Lung (tissue), 12 donors: ENCODE results near the gene SPAG6. TPM values are rescaled to one million over a fixed set of nuclear protein-coding genes. Genes with fewer than 3 reads are reported as not detected.
"Not testable (repeated sequence)": the region's sequence is repeated elsewhere in the genome, so short reads cannot be mapped to it uniquely, and the experiment has no call there.

ENCODE experiments used
- ATAC-seq: fragments of 200-7000 bp; cut with Tn5 transposase; one replicate; pipeline ENCODE4 v1.9.1; 2020; ENCODE audit warnings: moderate number of reproducible peaks; ENCODE audit not compliant: insufficient read depth, low FRiP score
- DNase-seq, 3 donors: peaks; one replicate each; pipeline ENCODE4 v3.0.0-alpha.2; 2013 to 2017
- H3K27ac ChIP-seq, 2 donors: one replicate each; pipeline ENCODE4 v1.5.1; 2013; ENCODE audit warnings: mild to moderate bottlenecking in 2 of 2, moderate library complexity in 2 of 2, control low read depth in 1 of 2, inconsistent platforms in 1 of 2, low read depth in 1 of 2, low read length in 1 of 2
- H3K27me3 ChIP-seq, 3 donors: one replicate each; pipeline ENCODE4 v1.5.1; 2013; ENCODE audit warnings: low read length in 2 of 3; ENCODE audit not compliant: control insufficient read depth in 3 of 3, insufficient read depth in 3 of 3
- H3K36me3 ChIP-seq, 4 donors: one replicate each; pipeline ENCODE4 v1.5.1; 2013; ENCODE audit warnings: low read length in 4 of 4, mild to moderate bottlenecking in 1 of 4, moderate library complexity in 1 of 4; ENCODE audit not compliant: control insufficient read depth in 4 of 4, insufficient read depth in 4 of 4
- H3K4me1 ChIP-seq, 5 donors: one replicate each; pipeline ENCODE4 v1.5.1; 2013; ENCODE audit warnings: low read length in 5 of 5, mild to moderate bottlenecking in 2 of 5, moderate library complexity in 1 of 5; ENCODE audit not compliant: control insufficient read depth in 5 of 5, insufficient read depth in 5 of 5
- H3K4me3 ChIP-seq: one replicate; pipeline ENCODE4 v1.5.1; 2013; ENCODE audit warnings: mild to moderate bottlenecking, control low read depth, moderate library complexity
- H3K9ac ChIP-seq, 2 donors: one replicate each; pipeline ENCODE4 v1.5.1; 2013; ENCODE audit warnings: low read length in 2 of 2, control low read depth in 1 of 2; ENCODE audit not compliant: insufficient read depth in 1 of 2
- H3K9me3 ChIP-seq, 4 donors: one replicate each; pipeline ENCODE4 v1.5.1; 2013; ENCODE audit warnings: low read length in 3 of 4, mild to moderate bottlenecking in 1 of 4, moderate library complexity in 1 of 4; ENCODE audit not compliant: control insufficient read depth in 4 of 4, insufficient read depth in 3 of 4
- CTCF ChIP-seq: IDR thresholded peaks from 2 replicates; pipeline ENCODE4 v1.5.1; 2012; ENCODE audit warnings: mild to moderate bottlenecking; ENCODE audit errors: control extremely low read depth, extremely low read depth
- WGBS, 2 donors: extraction: QIAGEN DNeasy Blood & Tissue Kit; methylation state at CpG; one replicate each; pipeline ENCODE4 v1.1.7; 2013; 5-methylcytosine and 5-hydroxymethylcytosine counted together
- polyA plus RNA-seq, 2 donors: library from polyadenylated mRNA; stranded (reverse); fragments of 200-250 nt; gene quantifications; one replicate each; pipeline ENCODE4 v1.2.1, GENCODE V29; 2013
- total RNA-seq, 2 donors: library from RNA; depleted of rRNA in 1 of 2; stranded (reverse); fragments of >200 nt in 1 of 2; gene quantifications; one replicate each; pipeline ENCODE4 v1.2.1, GENCODE V29; 2014 to 2021
- donor health status: control.
- donor health status: control.
- donor health status: Bipolar disorder and iron deficiency.
- donor health status: healthy.
- donor health status: DM: yes; HTN: yes; CAD: no.

Gene SPAG6
- total and polyA plus RNA-seq, 4 donors = 12.2 to 40.1 (median 23.6) TPM

- Histone ChIP-seq H3K9me3 (no peaks in the 10 kb centered on the region), H3K4me3 (no peak overlapping the region), H3K4me1 (no peaks in the 10 kb centered on the region), H3K36me3 (no peaks in the 10 kb centered on the region), H3K27me3 (no peaks in the 10 kb centered on the region), H3K9ac (no peak overlapping the region), H3K27ac (no peak overlapping the region)
- no peak for DNase-seq
- no peak for TF ChIP-seq CTCF
- ATAC-seq = no peak
- WGBS, 2 donors = 77 to 93% methylated on average over 2 of the region's 2 CpGs
Observed at GRCh38 chr10:22305721-22306120, 39.6 kb upstream of the SPAG6 start.

- no peaks in the 10 kb centered on the region for H3K27me3 ChIP-seq
- DNase-seq = no peak
- TF ChIP-seq CTCF = no peak
- no peak for ATAC-seq
- 76 to 87% methylated on average over 2 of the region's 2 CpGs for WGBS, 2 donors
- H3K4me1 ChIP-seq = no peaks in the 10 kb centered on the region
- no peaks in the 10 kb centered on the region for H3K9me3 ChIP-seq
- H3K27ac ChIP-seq = no peak overlapping the region
- no peak overlapping the region for H3K4me3 ChIP-seq
- no peaks in the 10 kb centered on the region for H3K36me3 ChIP-seq
- no peak overlapping the region for H3K9ac ChIP-seq
Observed at GRCh38 chr10:22308390-22308789, 36.9 kb upstream of the SPAG6 start.

- no peaks in the 10 kb centered on the region for H3K36me3 ChIP-seq
- H3K9ac ChIP-seq = no peak overlapping the region
- DNase-seq (no peak), ATAC-seq (no peak)
- H3K27me3 ChIP-seq = no peaks in the 10 kb centered on the region
- H3K9me3 ChIP-seq = no peaks in the 10 kb centered on the region
- H3K4me3 ChIP-seq = no peak overlapping the region
- H3K4me1 ChIP-seq = no peaks in the 10 kb centered on the region
- TF ChIP-seq CTCF = no peak
- no peak overlapping the region for H3K27ac ChIP-seq
- 95 to 97% methylated on average over 4 of the region's 4 CpGs for WGBS, 2 donors
Observed at GRCh38 chr10:22309180-22310000, 35.9 kb upstream of the SPAG6 start.

GRCh38 chr10:22310012-22310411 lies 35.3 kb upstream of the SPAG6 start:
- DNase-seq, H3K9me3 ChIP-seq, H3K9ac ChIP-seq, H3K36me3 ChIP-seq, H3K27me3 ChIP-seq, ATAC-seq, H3K4me1 ChIP-seq, H3K27ac ChIP-seq, H3K4me3 ChIP-seq: not testable (repeated sequence)
- WGBS, 2 donors = 97% methylated on average over 10 of the region's 10 CpGs
